HEK293 (cell line): ENCODE results near the gene MRNIP.
"Not testable (repeated sequence)": the region's sequence is repeated elsewhere in the genome, so short reads cannot be mapped to it uniquely, and the experiment has no call there.

Source experiments
- CTCF ChIA-PET: fragments of 350-600 bp; formaldehyde crosslinking; extraction: SDS; loops from one replicate; lab custom pipeline; 2021; ENCODE audit warnings: antibody characterized with exemption; lab: Yijun Ruan, JAX
- POLR2A ChIA-PET: fragments of 300-600 bp; formaldehyde crosslinking; extraction: SDS; loops from one replicate; lab custom pipeline; 2020; ENCODE audit warnings: antibody characterized with exemption, inconsistent platforms; lab: Yijun Ruan, JAX
- H3K27ac ChIP-seq: fragments of 200-500 bp; sonication (Bioruptor generic); 2 replicates; pipeline ENCODE4 v1.5.1; 2014; ENCODE audit warnings: low read depth, low read length, control low read depth, inconsistent platforms; ENCODE audit errors: extremely low read depth
- H3K36me3 ChIP-seq, 2 experiments: fragments of 200-500 bp in 1 of 2; sonication (Bioruptor generic) in 1 of 2; 1 replicate in 1 of 2; 2 replicates in 1 of 2; pipeline ENCODE4 v1.5.1; 2014 to 2017; ENCODE audit warnings: inconsistent platforms in 2 of 2, low read length in 2 of 2; ENCODE audit not compliant: control insufficient read depth in 2 of 2, insufficient read depth in 1 of 2
- H3K4me1 ChIP-seq: fragments of 200-500 bp; sonication (Bioruptor generic); 2 replicates; pipeline ENCODE4 v1.5.1; 2014; ENCODE audit warnings: mild to moderate bottlenecking, low read length, inconsistent platforms; ENCODE audit not compliant: control insufficient read depth, insufficient read depth
- H3K4me3 ChIP-seq: 2 replicates; pipeline ENCODE4 v1.5.1; 2011; ENCODE audit warnings: low read depth, mild to moderate bottlenecking, control low read depth, low read length, moderate library complexity
- H3K9me3 ChIP-seq: fragments of 200-500 bp; sonication (Bioruptor generic); 2 replicates; pipeline ENCODE4 v1.5.1; 2014; ENCODE audit warnings: low read depth, low read length, inconsistent platforms; ENCODE audit not compliant: control insufficient read depth, insufficient read depth
- HOXC10 ChIP-seq: sonication (generic); formaldehyde crosslinking; IDR thresholded peaks from 2 replicates; pipeline ENCODE4 v1.8.1; 2023; ENCODE audit warnings: mild to moderate bottlenecking, missing genetic modification reagents
- OSR2 ChIP-seq: fragments of 450-650 bp; formaldehyde crosslinking; IDR thresholded peaks from 2 replicates; pipeline ENCODE4 v1.5.1; 2016; ENCODE audit warnings: missing biosample characterization, missing genetic modification characterization
- ZIC2 ChIP-seq: fragments of 450-650 bp; formaldehyde crosslinking; IDR thresholded peaks from 2 replicates; pipeline ENCODE4 v1.5.1; 2016; ENCODE audit warnings: missing biosample characterization, missing genetic modification characterization
- ZNF2 ChIP-seq: fragments of 450-650 bp; formaldehyde crosslinking; IDR thresholded peaks from 2 replicates; pipeline ENCODE4 v1.5.1; 2016; ENCODE audit warnings: missing biosample characterization, missing genetic modification characterization
- ZNF223 ChIP-seq: fragments of 450-650 bp; formaldehyde crosslinking; IDR thresholded peaks from 2 replicates; pipeline ENCODE4 v1.5.1; 2016; ENCODE audit warnings: missing biosample characterization, missing genetic modification characterization
- ZNF660 ChIP-seq: fragments of 450-650 bp; IDR thresholded peaks from 2 replicates; pipeline ENCODE4 v1.5.1; 2018; ENCODE audit warnings: missing biosample characterization, mild to moderate bottlenecking, missing genetic modification characterization
- TF ChIP-seq, protein P1 (sequence below): fragments of 450-650 bp; formaldehyde crosslinking; conservative IDR thresholded peaks from 2 replicates; pipeline ENCODE4 v1.5.1; 2016; ENCODE audit warnings: low read depth, missing biosample characterization, missing genetic modification characterization

The MRNIP gene

DNA sequence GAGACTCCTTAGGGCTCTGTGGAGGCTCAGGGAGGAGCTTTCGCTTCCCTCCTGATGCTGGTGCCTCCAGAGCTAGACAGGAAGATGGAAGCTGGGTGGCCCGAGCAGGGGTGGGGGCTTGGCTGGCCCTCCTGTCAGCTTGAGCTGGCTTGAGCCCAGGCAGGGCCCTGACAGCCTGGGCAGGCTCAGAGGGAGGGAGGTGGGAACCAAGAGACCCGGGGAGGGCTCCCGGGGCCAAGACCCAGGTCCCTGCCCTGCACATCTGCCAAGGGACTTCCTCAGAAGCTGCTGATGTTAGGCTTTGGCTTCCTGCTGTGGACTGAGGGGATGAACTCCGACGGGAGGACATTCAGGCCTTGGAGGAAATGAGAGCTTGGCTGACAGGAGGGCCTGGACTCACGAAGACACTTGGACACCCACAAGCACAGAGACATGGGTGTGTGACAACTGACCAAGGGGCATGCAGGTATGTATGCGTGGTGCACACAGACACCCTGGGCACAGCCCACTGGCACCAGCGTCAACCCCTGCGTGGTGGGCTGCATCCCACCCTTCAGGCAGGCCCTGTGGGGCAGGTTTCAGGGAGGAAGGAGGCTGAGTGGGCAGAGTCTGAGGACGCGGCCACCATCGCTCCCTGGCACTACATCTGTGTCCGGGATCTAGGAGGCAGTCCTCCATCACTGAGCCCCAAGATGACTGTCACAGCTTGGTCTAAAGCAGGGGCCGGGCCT, 66.6 kb downstream of the MRNIP start:
- POLR2A ChIA-PET, result interaction anchor here (0.6 to 1.1 kb wide), 3 partner anchors 25 to 168 kb away, joined by 3 to 4 read pairs (median 3); partner anchors contain the start of genes HNRNPH1 and MAML1
- H3K36me3 ChIP-seq, result peaks cover 0 to 4% of the 10 kb centered on the region in 2 experiments; a peak in 1 of 3 replicates
- no peak overlapping the region for H3K4me3 ChIP-seq
- no peak overlapping the region for H3K27ac ChIP-seq
- TF ChIP-seq ZNF2 (no peak), ZIC2 (tag by site-specific recombination) (peak; percentile 43; the same call in 1 of the 2 replicates)
- H3K9me3 ChIP-seq, result no peaks in the 10 kb centered on the region
- CTCF ChIA-PET, result no interaction called here
- H3K4me1 ChIP-seq, result no peaks in the 10 kb centered on the region

DNA sequence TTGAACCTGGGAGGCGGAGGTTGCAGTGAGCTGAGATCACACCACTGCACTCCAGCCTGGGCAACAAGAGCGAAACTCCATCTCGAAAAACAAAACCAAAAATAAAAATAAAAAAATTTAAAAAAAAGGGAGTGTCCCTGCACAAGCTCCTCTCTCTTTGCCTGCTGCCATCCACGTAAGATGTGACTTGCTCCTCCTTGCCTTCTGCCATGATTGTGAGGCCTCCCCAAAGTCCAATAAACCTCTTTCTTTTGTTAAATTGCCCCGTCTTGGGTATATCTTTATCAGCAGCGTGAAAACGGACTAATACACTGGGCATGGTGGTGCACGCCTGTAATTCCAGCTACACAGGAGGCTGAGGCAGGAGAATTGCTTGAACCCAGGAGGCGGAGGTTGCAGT, 69.3 kb downstream of the MRNIP start:
- POLR2A ChIA-PET, H3K27ac ChIP-seq, H3K4me1 ChIP-seq, H3K9me3 ChIP-seq, H3K4me3 ChIP-seq, H3K36me3 ChIP-seq, CTCF ChIA-PET: not testable (repeated sequence)

DNA sequence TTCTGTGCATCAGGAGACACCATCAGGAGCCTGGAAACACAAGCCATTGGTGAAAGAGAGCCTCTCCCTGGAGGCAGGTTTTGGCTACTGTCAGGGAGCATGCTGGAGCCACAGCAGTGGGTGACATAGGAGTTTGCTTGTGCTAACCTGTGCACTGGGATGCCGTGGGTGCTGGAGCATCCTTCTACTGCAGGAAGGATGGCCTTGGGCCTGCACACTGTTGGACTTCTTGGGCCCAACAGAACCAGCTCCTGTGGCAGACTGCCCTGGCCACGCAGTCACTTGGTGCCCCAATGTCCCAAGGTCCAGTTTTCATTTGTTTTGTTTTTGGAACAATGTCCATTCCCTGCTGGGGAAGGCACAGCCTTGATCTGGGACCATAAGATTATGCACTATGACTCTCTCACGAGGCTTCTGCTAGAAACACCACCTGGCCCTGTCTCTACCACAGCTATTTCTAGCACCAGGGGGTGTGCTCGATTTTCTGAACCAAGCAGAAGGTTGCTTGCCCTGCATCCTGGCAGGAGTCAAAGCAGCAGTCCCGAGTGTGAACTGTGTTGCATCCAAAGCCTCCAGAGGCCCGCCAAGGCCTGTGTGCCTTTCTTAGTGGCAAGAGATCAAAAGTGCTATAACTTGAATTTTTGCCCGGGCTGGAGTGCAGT, 70.3 kb downstream of the MRNIP start:
- Histone ChIP-seq H3K36me3 (no peaks in the 10 kb centered on the region), H3K9me3 (no peaks in the 10 kb centered on the region), H3K4me3 (no peak overlapping the region), H3K27ac (no peak overlapping the region), H3K4me1 (no peaks in the 10 kb centered on the region)
- TF ChIP-seq HOXC10 (CRISPR knock-in tag) (no peak), ZNF223 (tag by site-specific recombination) (no peak), OSR2 (peak; percentile 43), ZNF660 (no peak)
- TF ChIP-seq, protein P1, sequence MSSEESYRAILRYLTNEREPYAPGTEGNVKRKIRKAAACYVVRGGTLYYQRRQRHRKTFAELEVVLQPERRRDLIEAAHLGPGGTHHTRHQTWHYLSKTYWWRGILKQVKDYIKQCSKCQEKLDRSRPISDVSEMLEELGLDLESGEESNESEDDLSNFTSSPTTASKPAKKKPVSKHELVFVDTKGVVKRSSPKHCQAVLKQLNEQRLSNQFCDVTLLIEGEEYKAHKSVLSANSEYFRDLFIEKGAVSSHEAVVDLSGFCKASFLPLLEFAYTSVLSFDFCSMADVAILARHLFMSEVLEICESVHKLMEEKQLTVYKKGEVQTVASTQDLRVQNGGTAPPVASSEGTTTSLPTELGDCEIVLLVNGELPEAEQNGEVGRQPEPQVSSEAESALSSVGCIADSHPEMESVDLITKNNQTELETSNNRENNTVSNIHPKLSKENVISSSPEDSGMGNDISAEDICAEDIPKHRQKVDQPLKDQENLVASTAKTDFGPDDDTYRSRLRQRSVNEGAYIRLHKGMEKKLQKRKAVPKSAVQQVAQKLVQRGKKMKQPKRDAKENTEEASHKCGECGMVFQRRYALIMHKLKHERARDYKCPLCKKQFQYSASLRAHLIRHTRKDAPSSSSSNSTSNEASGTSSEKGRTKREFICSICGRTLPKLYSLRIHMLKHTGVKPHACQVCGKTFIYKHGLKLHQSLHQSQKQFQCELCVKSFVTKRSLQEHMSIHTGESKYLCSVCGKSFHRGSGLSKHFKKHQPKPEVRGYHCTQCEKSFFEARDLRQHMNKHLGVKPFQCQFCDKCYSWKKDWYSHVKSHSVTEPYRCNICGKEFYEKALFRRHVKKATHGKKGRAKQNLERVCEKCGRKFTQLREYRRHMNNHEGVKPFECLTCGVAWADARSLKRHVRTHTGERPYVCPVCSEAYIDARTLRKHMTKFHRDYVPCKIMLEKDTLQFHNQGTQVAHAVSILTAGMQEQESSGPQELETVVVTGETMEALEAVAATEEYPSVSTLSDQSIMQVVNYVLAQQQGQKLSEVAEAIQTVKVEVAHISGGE (tag by site-specific recombination), result no peak
- CTCF ChIA-PET, result interaction anchor here (0.7 kb wide), 1 partner anchor 1501 kb away, joined by 6 read pairs; no protein-coding TSS in a partner anchor
- POLR2A ChIA-PET, result interaction anchor here (1.6 kb wide), 1 partner anchor 25 kb away, joined by 4 read pairs; no protein-coding TSS in a partner anchor
